ENCODE results near the gene SDK1. TPM values are rescaled to one million over a fixed set of nuclear protein-coding genes. Genes with fewer than 3 reads are reported as not detected.

SDK1 gene
- total and polyA plus RNA-seq, 2 experiments from 2014 or later, result 2.1 to 10.0 TPM

- no peaks in the 10 kb centered on the region for H3K9me3 Mint-ChIP-seq
- no peaks in the 10 kb centered on the region for H3K36me3 ChIP-seq (ENCODE audit: insufficient read depth)
- ATAC-seq, result no peak
- peaks cover 12% of the 10 kb centered on the region for H3K4me1 Mint-ChIP-seq
- no peak overlapping the region for H3K4me3 Mint-ChIP-seq
- no peak overlapping the region for H2AFZ ChIP-seq
- H3K27me3 Mint-ChIP-seq (ENCODE audit: insufficient read depth, low read depth, poor library complexity), result no peaks in the 10 kb centered on the region
- no peak for DNase-seq (ENCODE audit: low spot score)
- peaks cover 7% of the 10 kb centered on the region; the same call in 1 of the 2 replicates for H3K9me2 ChIP-seq (ENCODE audit: insufficient read depth)
- TF ChIP-seq NANOG (IDR thresholded peaks at IDR 0.05; ENCODE audit: borderline replicate concordance), result no peak
- TF ChIP-seq ETS1 (IDR thresholded peaks at IDR 0.05), result no peak
- no peak for TF ChIP-seq EZH2phosphoT487 (IDR thresholded peaks at IDR 0.05; ENCODE audit: unreplicated experiment)
- TF ChIP-seq ZNF462 (CRISPR knock-in tag; IDR thresholded peaks at IDR 0.05), result no peak
- no peak for TF ChIP-seq STAT1 (IDR thresholded peaks at IDR 0.05; ENCODE audit: unreplicated experiment)
- no peak for TF ChIP-seq CREB1 (CRISPR knock-in tag; IDR thresholded peaks at IDR 0.05; ENCODE audit: low read depth)
- no peak for TF ChIP-seq POLR2AphosphoS5 (IDR thresholded peaks at IDR 0.05; ENCODE audit: low read depth)
- TF ChIP-seq CTCF (conservative IDR thresholded peaks at IDR 0.05; ENCODE audit: low read depth in 2 of 2), result no peak
- no peak for TF ChIP-seq ZNF114 (CRISPR knock-in tag; IDR thresholded peaks at IDR 0.05)
- TF ChIP-seq EZH2 (IDR thresholded peaks at IDR 0.05; ENCODE audit: low read depth, unreplicated experiment), result no peak
- TF ChIP-seq JUNB (IDR thresholded peaks at IDR 0.05; ENCODE audit: unreplicated experiment), result no peak
- no peak for TF ChIP-seq REST (IDR thresholded peaks at IDR 0.05; ENCODE audit: unreplicated experiment)
- no peaks in the 10 kb centered on the region for H4K20me1 ChIP-seq (replicated peaks; ENCODE audit: insufficient read depth)
- no peak overlapping the region; the same call in 1 of the 2 replicates for H3K27ac Mint-ChIP-seq
- H3F3A ChIP-seq (replicated peaks; ENCODE audit: low read depth), result no peaks in the 10 kb centered on the region
- peaks cover 8% of the 10 kb centered on the region; the same call in 1 of the 2 replicates for H3K4me1 ChIP-seq (ENCODE audit: insufficient read depth)
- no peak overlapping the region for H3K4me2 ChIP-seq
- no peaks in the 10 kb centered on the region for H3K79me2 ChIP-seq (replicated peaks; ENCODE audit: insufficient read depth)
- no peak overlapping the region for H3K4me3 ChIP-seq
- no peaks in the 10 kb centered on the region for H3K36me3 Mint-ChIP-seq (ENCODE audit: low read depth)
- H3K27ac ChIP-seq (ENCODE audit: low read depth), result no peak overlapping the region
- H3K27me3 ChIP-seq (ENCODE audit: insufficient read depth), result no peaks in the 10 kb centered on the region
These were observed 32.8 kb downstream of the SDK1 start for GRCh38 chr7:3333861-3334260.

Measured in GM23338 (cell line).